NCI-H460 (cell line): ENCODE results near the gene ALS2CL. TPM values are rescaled to one million over a fixed set of nuclear protein-coding genes. Genes with fewer than 3 reads are reported as not detected.

Experiments used
- DNase-seq: peaks from one replicate; pipeline ENCODE4 v3.0.0-alpha.2; 2016; ENCODE audit warnings: low read depth; ENCODE audit errors: extremely low read depth
- total RNA-seq: library from RNA; depleted of rRNA; stranded (reverse); fragments of >200 nt; shearing (Covaris generic); gene quantifications from 2 replicates; pipeline ENCODE4 v1.2.3, GENCODE V29; 2014

The ALS2CL gene
- total RNA-seq, 1 experiment from 2014 or later = 2.9 TPM

DNA sequence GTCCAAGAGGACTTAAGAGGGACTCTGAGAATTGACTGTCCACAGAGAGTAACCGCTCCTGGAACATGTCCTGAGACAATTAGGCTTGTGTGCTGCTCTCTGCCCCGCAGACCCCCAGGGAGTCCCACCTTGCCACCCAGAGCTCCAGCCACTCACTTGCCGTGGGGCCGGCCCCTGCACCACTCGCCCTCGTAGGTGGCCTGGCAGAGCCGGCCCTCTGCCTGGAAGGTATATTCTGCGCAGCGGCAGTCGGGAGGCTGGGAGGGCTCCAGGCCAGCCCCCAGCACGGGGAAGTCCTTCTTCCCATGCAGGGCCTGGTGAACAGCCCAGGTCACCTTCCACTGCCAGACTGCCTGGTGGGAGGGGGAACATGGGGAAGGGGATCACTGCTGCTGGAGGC lies 10.5 kb downstream of the ALS2CL start:
- DNase-seq = no peak

DNA sequence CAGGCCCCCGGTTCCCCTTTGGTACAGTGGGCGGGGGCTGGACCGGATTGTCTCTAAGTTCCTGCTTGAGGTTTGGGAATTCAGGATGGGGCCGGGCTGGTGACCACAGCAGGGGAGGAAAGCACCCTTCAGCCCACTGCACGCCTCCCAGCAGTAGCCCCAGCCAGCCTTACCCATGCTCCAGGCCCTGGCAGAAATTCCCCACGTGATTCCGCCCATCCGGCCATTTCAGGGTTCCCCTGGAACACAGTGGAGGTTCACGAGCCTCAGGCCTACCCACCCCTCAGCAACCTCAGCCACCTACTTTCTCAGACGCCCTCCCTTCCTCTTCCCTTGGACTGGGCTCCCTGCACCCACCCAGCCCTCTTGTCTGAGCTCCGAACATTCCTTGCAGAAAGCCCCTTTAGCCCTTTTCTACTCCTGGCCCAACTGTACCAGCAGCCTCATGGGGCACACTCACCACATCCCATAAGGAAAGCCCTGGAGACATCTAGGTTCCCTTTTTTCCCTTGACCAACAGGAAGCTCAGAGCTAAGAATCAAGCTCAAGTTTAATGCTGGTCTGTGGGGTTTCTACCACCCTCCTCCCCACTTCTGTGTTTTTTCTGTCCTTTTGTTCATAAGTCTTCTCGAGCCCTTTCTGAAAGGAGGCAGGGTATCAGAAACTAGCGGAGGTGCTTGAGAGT lies 11.5 kb downstream of the ALS2CL start:
- DNase-seq = no peak

DNA sequence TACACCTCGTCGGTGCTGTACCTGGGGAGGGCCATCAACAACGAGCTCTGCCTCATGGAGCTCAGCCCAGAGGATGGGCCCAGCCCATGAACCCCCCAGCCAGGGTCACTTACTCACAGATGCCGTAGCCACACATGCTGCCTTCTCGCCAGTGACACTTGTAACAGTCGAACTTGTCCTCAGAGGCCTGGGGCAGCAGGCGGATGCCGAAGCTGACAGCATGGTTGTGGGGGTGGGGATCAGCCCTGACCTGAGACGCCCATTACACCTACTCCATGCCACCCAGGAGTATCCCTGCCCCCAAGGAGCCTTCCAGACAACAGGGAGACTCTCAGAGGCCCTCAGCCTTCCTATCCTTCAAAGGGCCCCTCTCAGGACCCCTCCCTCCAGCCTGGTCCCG lies 12.1 kb downstream of the ALS2CL start:
- no peak for DNase-seq

DNA sequence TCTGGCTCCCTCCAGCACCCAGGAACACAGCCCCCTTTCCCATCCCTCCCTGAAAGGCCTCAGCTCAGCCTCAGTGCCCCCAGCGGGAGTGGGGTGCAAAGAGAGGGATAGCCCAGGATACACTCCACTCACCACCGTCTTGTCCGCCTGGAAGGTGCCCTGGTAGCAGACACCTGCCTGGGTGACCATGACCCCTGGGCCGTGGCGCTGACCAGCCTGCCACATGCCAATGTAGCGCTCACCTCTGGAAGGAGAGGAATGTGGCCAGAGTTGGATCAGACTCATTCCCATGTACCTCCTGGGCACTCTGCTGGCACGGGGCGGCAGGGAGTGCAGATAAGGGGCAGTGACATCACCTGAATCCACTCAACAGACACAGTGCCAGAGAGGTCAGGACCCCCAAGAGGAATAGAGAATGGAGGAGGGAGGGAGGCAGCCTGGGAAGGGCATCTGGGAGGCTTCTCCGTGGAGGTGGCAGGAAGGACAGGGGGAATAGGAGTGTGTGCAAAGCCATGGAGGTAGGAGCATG lies 13.1 kb downstream of the ALS2CL start:
- no peak for DNase-seq

DNA sequence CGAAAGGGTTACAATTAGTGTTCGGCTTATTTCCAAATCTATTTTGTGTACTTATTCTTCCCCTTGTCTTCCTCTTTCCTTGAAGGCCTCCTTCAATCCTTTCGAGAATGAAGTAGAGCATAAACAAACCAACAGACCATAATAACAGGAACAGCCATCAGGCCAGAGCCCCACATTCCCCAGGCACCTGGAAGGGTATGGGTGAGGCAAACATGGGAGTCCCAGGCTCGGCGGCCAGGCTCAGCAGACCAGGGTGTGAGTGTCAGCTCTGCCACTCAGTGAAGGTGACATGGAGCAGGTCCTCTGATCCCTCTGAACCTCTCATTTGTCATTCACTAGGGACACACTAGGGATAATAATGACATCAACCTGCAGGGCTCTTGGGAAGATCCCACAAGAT lies 13.8 kb downstream of the ALS2CL start:
- no peak for DNase-seq

DNA sequence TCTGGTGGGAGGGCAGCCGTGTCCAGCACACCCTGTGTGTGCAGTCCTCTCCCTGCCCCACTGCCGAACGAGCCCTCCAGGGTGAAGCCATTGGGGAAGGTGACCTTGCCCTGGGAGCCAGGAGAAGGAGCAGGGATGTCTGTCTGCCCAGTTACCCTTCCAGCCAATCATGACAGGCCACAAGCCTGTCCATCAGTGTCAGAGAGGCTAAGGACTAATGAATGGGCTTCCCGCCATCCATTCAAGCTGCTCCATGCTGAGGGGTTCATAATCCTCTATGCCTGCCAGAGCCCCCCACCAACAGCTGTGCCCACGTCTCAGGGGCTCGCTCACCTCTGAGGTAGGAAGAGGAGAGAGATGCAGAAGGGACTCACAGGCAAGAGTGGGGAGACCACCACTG lies 15.2 kb downstream of the ALS2CL start:
- no peak for DNase-seq

DNA sequence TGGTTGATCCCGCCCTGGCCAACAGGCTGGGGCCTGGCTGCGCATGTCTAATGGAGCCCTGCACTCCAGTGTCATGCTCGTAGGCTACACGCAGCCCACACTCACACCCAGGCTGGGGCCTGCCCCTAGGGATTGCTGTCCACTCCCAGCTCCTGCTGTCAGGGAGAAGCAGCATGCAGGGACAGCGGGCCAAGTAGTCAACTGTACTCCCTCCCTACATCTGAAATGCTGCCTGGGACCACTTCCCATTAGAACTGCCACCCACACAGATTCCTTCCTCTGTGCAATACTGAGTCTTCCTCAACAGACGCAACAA lies 16.1 kb downstream of the ALS2CL start:
- DNase-seq = no peak

DNA sequence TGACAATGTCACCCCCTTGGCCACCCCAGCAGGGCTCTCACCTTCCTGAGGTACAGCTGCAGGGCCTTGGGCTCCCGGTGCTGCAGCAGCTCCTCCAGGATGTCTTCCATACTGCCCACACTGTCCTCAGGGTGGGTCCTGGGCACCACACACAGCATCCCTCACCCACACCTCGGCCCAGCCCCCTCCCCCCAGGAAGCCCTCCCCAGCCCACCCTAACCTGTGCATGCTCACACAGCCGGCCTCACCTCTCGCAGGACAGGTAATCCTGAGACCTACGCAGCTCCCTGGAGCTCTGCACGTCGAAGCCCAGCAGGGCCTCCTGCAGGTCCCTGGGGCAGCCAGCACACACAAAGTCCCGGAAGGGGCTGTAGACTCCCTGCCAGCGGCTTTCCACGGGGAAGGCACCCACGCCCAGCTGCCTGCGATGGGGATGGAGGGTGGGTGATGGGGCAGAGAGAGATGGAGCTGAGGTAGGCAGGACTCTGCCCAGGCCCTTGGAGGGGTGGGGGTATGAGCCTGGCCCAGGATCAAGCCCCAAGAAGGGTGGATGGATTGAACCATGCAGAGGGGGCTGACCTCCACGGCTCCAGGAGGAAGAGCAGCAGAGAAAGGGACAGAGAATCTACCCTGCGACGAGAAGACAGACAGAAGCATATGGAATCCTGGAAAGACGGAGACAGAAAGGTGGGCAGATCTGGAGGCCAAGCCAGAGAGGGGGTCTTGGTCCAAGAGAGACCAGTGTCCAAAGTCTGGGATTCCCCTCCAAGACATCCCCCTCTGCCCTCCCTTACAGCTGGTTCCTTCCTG lies 16.7 kb downstream of the ALS2CL start:
- no peak for DNase-seq

DNA sequence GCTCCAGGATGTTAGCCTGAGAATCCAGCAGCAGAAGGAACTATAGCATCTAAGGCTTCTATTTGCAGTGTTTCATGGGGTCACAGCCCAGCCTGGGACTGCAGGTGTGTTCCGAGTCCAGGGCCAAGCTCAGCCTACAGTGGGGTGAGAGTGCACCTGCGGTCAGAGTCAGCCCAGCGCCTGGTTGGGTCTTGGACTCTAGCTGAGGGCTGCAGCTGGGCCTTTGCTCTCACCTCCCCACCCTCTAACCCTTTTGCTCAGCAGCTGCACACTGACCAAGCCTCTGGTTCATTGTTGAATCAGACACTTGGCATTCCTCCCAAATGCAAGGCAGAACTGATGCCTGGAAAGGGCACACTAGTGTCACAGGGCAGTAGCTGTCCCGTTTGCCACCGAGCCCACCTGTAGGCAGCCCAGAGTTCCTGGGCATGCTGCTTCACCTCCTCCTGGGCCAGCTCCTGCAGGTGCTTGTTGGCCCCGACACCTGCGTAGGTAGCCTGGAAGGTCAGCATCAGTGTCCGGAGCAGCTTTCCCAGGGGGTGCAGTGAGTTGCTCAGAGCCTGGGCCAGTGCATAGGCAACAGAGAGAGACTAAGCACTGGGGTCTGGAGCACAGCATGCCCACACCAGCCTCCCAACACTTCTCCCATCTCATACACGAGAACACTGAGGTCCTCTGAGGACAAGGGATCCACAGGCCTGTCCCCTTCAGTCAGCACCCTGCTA lies 17.5 kb downstream of the ALS2CL start:
- DNase-seq = no peak

DNA sequence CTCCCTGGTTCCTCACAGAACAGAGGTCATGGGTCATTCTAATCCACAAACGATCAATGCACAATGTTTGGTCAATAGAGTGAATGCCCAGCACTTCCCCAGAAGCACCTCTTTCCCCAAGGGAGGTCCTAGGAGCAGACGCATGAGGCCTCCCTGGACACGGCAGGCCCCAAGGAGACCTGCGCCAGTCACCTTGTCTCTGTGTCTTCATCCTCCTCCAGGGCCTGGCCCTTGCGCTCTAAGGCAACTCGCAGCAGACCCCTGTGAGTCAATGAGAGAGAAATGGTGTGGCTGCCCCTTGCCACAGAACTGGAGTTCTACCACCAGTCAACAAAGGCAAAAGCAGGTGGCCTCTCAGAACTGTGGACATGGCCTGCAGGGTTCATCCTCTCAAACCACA lies 18.1 kb downstream of the ALS2CL start:
- DNase-seq = no peak

DNA sequence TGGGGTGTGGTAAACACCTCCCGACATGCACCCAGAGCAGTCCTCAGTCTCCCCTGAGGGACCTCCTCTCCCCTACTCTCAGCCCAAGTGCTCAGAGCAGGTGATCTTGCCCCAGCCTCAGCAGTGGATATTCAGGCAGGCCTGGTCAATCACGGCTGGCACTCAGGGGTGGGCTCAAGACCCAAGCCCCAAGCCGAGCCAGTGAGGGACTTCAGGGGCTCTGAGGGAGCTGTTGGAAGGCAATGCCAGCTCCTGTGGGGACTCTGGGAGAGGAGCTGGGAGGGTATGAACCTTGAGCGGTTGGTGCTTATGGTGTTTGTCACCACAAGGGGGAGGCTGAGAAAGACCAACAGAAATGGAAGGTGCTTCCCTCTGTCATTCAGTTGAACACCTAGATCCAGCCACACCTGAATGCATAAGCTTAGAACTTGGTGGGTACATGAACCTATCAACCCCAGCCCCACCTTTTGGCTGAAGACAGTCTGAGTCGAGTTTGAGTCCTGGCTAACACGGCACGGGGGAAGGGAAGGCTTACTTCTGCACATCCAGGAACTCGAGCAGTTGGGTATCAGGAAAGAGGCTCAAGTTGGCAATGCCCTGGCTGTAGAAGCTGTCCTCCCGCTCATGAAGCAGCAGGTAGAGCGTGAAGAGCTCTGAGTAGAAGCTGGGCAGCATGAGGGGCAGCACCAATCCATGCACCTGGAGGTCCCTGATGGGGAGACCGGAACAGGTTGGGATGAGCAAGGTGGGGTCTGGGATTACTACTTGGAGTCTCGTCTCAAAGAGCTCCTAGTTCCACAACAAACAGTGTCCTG lies 19.2 kb downstream of the ALS2CL start:
- DNase-seq = no peak

DNA sequence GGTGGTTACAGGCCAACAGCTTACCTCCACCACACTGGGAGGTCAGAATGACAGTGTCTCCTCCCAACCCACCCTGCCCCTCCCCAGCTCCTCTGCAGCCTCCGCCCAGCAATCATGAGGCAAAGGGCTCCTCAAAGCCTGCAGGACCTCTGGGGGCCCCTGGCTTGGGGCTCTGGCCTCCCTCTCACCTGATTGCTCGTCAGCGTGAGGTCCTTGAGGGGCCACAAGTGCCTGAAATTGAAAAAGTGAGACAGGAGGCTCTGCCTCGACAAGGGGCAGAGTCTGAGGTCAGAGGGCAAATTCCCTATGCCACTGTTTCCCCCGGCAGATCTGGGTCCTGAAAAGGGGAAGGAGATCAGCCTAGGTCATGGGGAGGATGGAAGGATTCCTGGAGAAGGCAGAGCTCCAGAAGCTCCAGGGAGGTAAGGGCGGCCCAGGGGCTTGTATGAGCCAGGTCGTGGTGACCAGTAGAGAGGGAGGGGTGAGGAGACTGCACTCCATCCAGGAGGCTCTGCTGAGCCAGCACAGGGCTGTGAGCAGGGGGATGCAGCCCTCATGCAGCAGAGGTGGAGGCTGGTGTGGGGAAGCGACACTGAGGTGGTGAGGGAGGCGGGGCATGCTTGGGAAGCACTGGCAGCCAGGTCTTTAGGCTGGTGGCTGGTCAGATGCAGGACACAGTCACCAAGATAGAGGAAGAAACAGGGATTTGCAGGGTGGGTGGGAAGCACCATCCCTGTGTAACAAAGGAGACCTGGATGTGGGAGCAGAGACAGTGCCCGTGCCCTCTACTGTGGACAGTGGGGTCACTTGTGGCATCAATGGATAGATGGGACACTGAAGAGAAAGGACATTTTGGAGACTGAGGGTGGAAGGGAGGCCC lies 20.1 kb downstream of the ALS2CL start:
- no peak for DNase-seq

DNA sequence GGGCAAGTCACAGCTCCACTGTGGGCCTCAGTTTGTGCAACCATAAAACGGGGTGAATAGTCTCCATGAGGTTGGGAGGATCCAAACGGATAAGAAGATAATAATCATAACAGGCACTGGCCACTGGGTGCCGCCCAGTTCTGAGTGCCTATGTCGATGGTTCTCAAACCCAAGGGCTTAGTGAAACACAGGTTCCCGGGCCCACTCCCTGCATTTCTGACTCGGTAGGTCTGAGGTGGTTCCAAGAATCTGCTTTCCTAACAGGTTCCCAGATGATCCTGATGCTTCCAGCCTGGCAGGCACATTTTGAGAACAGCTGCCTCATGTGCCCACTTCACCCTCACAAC lies 21.2 kb downstream of the ALS2CL start:
- no peak for DNase-seq

DNA sequence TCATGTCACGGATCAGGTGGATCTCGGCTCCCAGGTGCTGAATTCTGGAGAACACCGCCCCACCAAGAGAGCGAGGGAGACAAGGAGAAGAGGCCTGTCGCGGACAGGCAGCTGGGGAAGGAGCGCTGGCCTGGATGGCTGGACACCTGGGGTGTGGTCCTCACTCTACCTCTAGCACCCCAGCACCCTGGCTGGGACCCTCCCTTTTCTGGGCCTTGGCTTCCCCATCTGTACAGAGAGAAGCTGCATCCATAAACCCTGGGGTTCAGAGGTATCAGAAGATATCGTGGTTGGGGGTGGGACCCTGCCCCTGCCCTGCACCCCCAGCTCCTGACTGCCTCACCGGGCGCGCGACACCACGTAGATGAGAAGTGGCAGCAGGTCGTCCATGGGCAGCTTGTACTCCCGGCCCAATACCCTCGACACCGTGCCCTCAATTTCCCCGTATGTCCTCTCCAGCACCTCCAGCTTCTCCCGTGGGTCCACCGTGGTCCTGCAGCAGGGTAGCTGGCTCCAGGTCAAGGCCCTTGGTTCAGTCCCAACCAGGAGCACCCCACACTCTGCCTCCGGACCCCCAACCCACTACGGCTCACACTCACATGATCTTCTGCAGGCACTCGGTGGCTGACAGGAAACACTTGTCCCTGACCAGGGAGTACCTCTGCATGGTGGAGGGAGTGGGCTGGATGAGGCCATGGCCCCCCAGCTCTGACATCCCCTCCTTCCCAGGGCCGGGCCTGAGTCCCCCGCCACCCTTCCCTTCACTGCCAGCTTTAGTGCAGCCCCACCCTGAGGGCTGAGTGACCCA lies 21.7 kb downstream of the ALS2CL start:
- no peak for DNase-seq

DNA sequence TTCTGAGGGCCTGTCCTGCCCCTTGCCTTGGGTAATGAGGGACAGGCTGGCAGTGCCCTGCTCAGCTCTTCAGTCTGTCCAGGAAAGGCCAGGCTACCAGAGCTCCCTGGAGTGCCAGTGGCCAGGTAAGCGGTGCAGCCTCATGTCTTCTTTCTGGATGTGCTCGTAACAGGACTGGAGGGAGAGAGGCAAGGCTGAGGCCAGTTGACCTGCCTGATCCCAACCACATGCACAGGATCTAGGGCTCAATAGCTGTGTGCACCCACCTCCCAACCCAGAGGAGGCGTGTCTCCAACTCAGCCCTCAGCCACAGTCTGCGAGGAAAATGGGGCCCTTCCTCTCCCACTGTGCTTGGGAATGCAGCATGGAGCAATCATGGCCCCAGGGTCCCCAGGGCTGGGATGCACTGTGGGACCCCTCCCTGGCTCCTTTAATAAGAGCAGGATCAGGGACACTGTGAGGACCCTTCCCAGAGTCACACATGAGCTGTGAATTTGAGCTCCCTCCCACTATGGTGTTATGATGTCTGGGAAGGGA lies 22.5 kb downstream of the ALS2CL start:
- DNase-seq = no peak

DNA sequence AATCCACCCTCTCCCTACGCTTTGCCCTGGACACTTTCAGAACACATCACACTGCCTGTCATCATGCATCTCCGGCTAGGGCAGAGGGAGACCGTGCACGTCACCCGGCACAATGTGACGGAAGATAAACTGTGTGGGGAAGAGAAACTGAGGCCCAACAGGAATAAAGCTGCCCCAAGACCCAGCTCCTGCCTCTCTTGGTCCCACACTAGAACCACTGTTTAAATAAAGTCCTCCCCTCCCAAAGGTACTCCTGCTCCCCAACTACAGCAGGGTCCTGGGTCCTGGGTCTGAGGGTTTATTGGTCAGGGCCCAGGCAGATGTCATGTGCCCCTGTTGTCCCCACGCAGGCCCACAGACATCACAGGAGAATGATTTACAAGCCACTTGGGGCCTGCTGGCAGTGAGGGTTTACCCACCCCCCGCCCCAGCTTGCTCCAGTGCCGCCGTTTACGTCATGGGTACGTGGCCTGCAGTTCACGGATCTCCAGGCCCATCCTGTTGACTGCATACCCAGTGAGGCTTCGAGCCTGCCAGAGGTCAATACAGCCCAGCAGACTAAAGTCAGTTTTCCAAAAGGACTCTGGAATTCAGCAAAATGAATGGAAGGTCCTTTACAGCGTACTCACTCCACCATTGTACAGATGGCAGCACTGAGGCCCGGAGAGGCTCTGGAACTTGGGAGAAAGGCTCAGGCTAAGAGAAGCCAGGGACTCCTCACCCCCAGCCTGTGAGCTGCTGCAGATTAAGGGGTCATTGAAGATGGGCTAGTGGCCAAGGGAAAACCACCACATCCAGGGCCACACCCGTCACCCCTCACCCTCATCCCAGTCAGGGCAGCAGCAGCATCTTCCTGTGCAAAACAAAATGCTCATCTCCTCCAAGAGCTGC lies 23.2 kb downstream of the ALS2CL start:
- DNase-seq = no peak

DNA sequence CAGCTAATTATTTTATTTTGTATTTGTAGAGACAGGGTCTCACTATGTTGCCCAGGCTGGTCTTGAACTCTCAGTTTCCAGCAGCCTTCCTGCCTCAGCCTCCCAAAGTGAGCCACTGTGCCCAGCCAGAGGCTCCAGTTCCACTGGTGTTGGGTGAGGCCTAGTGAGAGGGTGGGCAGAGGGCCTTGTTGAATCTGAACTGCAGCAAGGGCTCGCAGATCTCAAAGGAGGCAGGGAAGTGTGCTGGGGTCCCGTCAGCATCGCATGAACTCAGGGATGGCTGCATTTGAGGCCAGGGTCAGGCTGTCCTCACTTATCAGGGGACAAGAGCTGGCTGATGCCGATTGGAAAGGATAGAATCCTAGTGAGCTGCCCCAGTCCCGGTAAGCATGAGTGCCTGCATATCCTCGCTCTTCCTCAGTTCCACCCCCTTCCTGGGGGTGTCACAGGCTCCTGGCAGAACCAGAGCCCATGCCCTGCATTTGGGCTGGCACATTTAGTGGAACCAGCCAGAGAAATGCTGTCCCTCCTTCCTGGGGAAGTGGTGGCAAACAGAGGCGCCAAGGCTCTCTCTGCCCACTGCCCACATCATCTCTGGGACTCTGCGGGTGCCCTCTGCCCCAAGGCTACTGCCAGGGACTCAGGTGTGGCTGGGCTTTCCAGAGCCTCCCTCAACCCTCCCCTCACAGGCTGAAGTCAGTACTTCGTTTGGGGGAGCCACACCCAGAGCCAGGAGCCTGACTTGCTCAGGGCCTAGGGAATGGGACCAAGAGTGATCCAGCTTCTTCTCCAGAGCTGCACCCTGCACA lies 24.1 kb downstream of the ALS2CL start:
- DNase-seq = no peak
